RWPE2 (cell line): Measurements from ENCODE around the gene SDF2.
A peak's percentile ranks its signal among the peaks of the same experiment; 100 is the strongest.

Source experiments
- ATAC-seq: fragments of 200-7000 bp; cut with Tn5 transposase; 3 replicates; pipeline ENCODE4 v1.9.1; 2021; ENCODE audit warnings: low read depth
- DNase-seq: peaks from one replicate; pipeline ENCODE4 v3.0.0-alpha.2; 2020; ENCODE audit warnings: low spot score
- H3K27ac ChIP-seq: fragments of 450-650 bp; 2 replicates; pipeline ENCODE4 v1.5.1; 2017; ENCODE audit warnings: mild to moderate bottlenecking; ENCODE audit not compliant: poor library complexity, severe bottlenecking
- H3K27me3 ChIP-seq: fragments of 250-450 bp; sonication (Bioruptor Pico); 2 replicates; pipeline ENCODE4 v1.5.1; 2021; ENCODE audit warnings: mild to moderate bottlenecking, moderate library complexity; ENCODE audit not compliant: insufficient read depth, poor library complexity, severe bottlenecking
- H3K36me3 ChIP-seq: fragments of 250-450 bp; sonication (Bioruptor Pico); 2 replicates; pipeline ENCODE4 v1.5.1; 2020; ENCODE audit warnings: low read depth, mild to moderate bottlenecking, moderate library complexity
- H3K4me1 ChIP-seq: fragments of 250-450 bp; sonication (Bioruptor Pico); 2 replicates; pipeline ENCODE4 v1.5.1; 2021; ENCODE audit warnings: mild to moderate bottlenecking, moderate library complexity; ENCODE audit not compliant: insufficient read depth, poor library complexity, severe bottlenecking
- H3K4me3 ChIP-seq: fragments of 250-450 bp; sonication (Bioruptor Pico); 2 replicates; pipeline ENCODE4 v1.5.1; 2021; ENCODE audit warnings: mild to moderate bottlenecking, moderate library complexity; ENCODE audit not compliant: severe bottlenecking
- H3K9me3 ChIP-seq: fragments of 250-450 bp; sonication (Bioruptor Pico); 2 replicates; pipeline ENCODE4 v1.5.1; 2021; ENCODE audit warnings: mild to moderate bottlenecking, moderate library complexity; ENCODE audit not compliant: severe bottlenecking
- CTCF ChIP-seq: fragments of 450-650 bp; IDR thresholded peaks from one replicate; pipeline ENCODE4 v1.5.1; 2017; ENCODE audit warnings: mild to moderate bottlenecking, moderate library complexity; ENCODE audit not compliant: poor library complexity, severe bottlenecking

The SDF2 gene

GRCh38 chr17:28598389-28598788 is 63.3 kb downstream of the SDF2 start:
- peak; percentile 5; the same call in 2 of the 3 replicates for ATAC-seq
- no peak for TF ChIP-seq CTCF
- H3K36me3 ChIP-seq: peaks cover 33% of the 10 kb centered on the region

More at GRCh38 chr17:28598389-28598788, 63.3 kb downstream of the SDF2 start:
- no peaks in the 10 kb centered on the region for H3K9me3 ChIP-seq
- peak overlapping the region; percentile 61 for H3K4me3 ChIP-seq
- H3K4me1 ChIP-seq: peaks cover 5% of the 10 kb centered on the region
- no peak for DNase-seq
- H3K27ac ChIP-seq: peak overlapping the region; percentile 68
- H3K27me3 ChIP-seq: no peaks in the 10 kb centered on the region
